Tibial nerve (tissue), 4 donors: ENCODE measurements around the gene ISCA1. TPM values are rescaled to one million over a fixed set of nuclear protein-coding genes. Genes with fewer than 3 reads are reported as not detected.

Experiments
- DNase-seq, 2 donors: peaks; one replicate each; pipeline ENCODE4 v3.0.0-alpha.2; 2019; ENCODE audit warnings: low spot score in 2 of 2
- H3K27ac ChIP-seq, 4 donors: fragments of 200-600 bp; sonication (generic) in 3 of 4; one replicate each; pipeline ENCODE4 v1.5.1; 2017 to 2019; ENCODE audit warnings: mild to moderate bottlenecking in 1 of 4
- H3K27me3 ChIP-seq, 2 donors: fragments of 200-600 bp; sonication (generic) in 1 of 2; one replicate each; pipeline versions ENCODE4 v1.5.1 to v1.6.0; 2017 to 2019
- H3K36me3 ChIP-seq, 3 donors: fragments of 200-600 bp; sonication (generic); one replicate each; pipeline ENCODE4 v1.5.1; 2018 to 2019
- H3K4me1 ChIP-seq, 4 donors: fragments of 200-600 bp; sonication (generic) in 3 of 4; one replicate each; pipeline ENCODE4 v1.5.1; 2017 to 2019
- H3K4me3 ChIP-seq, 4 donors: fragments of 200-600 bp; sonication (generic) in 3 of 4; one replicate each; pipeline ENCODE4 v1.5.1; 2017 to 2019; ENCODE audit warnings: mild to moderate bottlenecking in 1 of 4, moderate library complexity in 1 of 4
- H3K9me3 ChIP-seq, 4 donors: fragments of 200-600 bp; sonication (generic) in 3 of 4; one replicate each; pipeline ENCODE4 v1.5.1; 2017 to 2019
- CTCF ChIP-seq, 5 experiments: fragments of 200-600 bp in 3 of 5; fragments of 450-650 bp in 2 of 5; sonication (generic) in 3 of 5; IDR thresholded peaks; one replicate each; pipeline ENCODE4 v1.5.1; 2016 to 2019; ENCODE audit warnings: antibody characterized with exemption in 5 of 5, mild to moderate bottlenecking in 3 of 5, moderate library complexity in 2 of 5
- EP300 ChIP-seq, 2 donors: sonication (generic); formaldehyde crosslinking; IDR thresholded peaks; one replicate each; pipeline ENCODE4 v1.6.1; 2017; ENCODE audit warnings: antibody characterized with exemption in 2 of 2, mild to moderate bottlenecking in 1 of 2
- POLR2A ChIP-seq, 2 donors: fragments of 450-650 bp; IDR thresholded peaks; one replicate each; pipeline ENCODE4 v1.6.1; 2017; ENCODE audit warnings: antibody characterized with exemption in 2 of 2, mild to moderate bottlenecking in 2 of 2, moderate library complexity in 2 of 2
- WGBS, 2 donors: methylation state at CpG; one replicate each; pipeline ENCODE4 v1.1.5; 2018; 5-methylcytosine and 5-hydroxymethylcytosine counted together
- total RNA-seq, 4 donors: library from RNA; depleted of rRNA; stranded (reverse); fragments of >200 nt; gene quantifications; one replicate each; pipeline ENCODE4 v1.1.0, GENCODE V29; 2016

The ISCA1 gene
- total RNA-seq, 4 donors from 2014 or later: 21.2 to 40.2 (median 32.7) TPM

- peaks cover 0 to 29% (median 0%) of the 10 kb centered on the region in 3 donors for H3K36me3 ChIP-seq
- peaks cover 0 to 6% (median 0%) of the 10 kb centered on the region in 4 donors for H3K9me3 ChIP-seq
- no peak for DNase-seq
- H3K4me1 ChIP-seq: no peaks in the 10 kb centered on the region
- WGBS, 2 donors: 84 to 90% methylated on average over 3 of the region's 3 CpGs
- no peaks in the 10 kb centered on the region for H3K27me3 ChIP-seq
- TF ChIP-seq CTCF (IDR thresholded peaks at IDR 0.05) (no peak), POLR2A (IDR thresholded peaks at IDR 0.05) (no peak)
- no peak overlapping the region for H3K4me3 ChIP-seq
- H3K27ac ChIP-seq: no peak overlapping the region
Observed at GRCh38 chr9:86256653-86257052, 25.7 kb downstream of the ISCA1 start.

GRCh38 chr9:86253577-86253976 lies 28.8 kb downstream of the ISCA1 start:
- Histone ChIP-seq H3K27ac (no peak overlapping the region), H3K9me3 (peaks cover 0 to 6% (median 0%) of the 10 kb centered on the region in 4 donors)
- TF ChIP-seq POLR2A (IDR thresholded peaks at IDR 0.05): no peak
- TF ChIP-seq EP300 (IDR thresholded peaks at IDR 0.05): no peak
- no peak for TF ChIP-seq CTCF (IDR thresholded peaks at IDR 0.05)

GRCh38 chr9:86252870-86253269 lies 29.5 kb downstream of the ISCA1 start:
- no peak overlapping the region for H3K4me3 ChIP-seq
- no peaks in the 10 kb centered on the region for H3K27me3 ChIP-seq
- peaks cover 0 to 4% (median 0%) of the 10 kb centered on the region in 3 donors for H3K36me3 ChIP-seq
- H3K27ac ChIP-seq: no peak overlapping the region
- TF ChIP-seq EP300 (IDR thresholded peaks at IDR 0.05): no peak
- TF ChIP-seq CTCF (IDR thresholded peaks at IDR 0.05): no peak
- no peak for TF ChIP-seq POLR2A (IDR thresholded peaks at IDR 0.05)
- H3K4me1 ChIP-seq: no peaks in the 10 kb centered on the region
- no peak for DNase-seq
- peaks cover 0 to 6% (median 0%) of the 10 kb centered on the region in 4 donors for H3K9me3 ChIP-seq
- WGBS, 2 donors: 94 to 96% methylated on average over 1 of the region's 1 CpG

More at GRCh38 chr9:86253577-86253976, 28.8 kb downstream of the ISCA1 start:
- no peak overlapping the region for H3K4me3 ChIP-seq
- peaks cover 0 to 4% (median 0%) of the 10 kb centered on the region in 3 donors for H3K36me3 ChIP-seq
- 94 to 98% methylated on average over 3 of the region's 3 CpGs for whole genome bisulfite sequencing, 2 donors
- no peaks in the 10 kb centered on the region for H3K27me3 ChIP-seq
- no peak for DNase-seq
- no peaks in the 10 kb centered on the region for H3K4me1 ChIP-seq

- no peak overlapping the region for H3K4me3 ChIP-seq
- no peak overlapping the region for H3K27ac ChIP-seq
- TF ChIP-seq POLR2A (IDR thresholded peaks at IDR 0.05): no peak
- TF ChIP-seq EP300 (IDR thresholded peaks at IDR 0.05): no peak
- no peak for TF ChIP-seq CTCF (IDR thresholded peaks at IDR 0.05)
- peaks cover 0 to 4% (median 0%) of the 10 kb centered on the region in 3 donors for H3K36me3 ChIP-seq
- peaks cover 0 to 6% (median 0%) of the 10 kb centered on the region in 4 donors for H3K9me3 ChIP-seq
- H3K4me1 ChIP-seq: peaks cover 0 to 3% (median 0%) of the 10 kb centered on the region in 4 donors
- no peaks in the 10 kb centered on the region for H3K27me3 ChIP-seq
- no peak for DNase-seq
Observed at GRCh38 chr9:86250123-86250522, 32.2 kb downstream of the ISCA1 start.

GRCh38 chr9:86248746-86249145 lies 33.6 kb downstream of the ISCA1 start:
- Histone ChIP-seq H3K4me1 (peaks cover 0 to 3% (median 0%) of the 10 kb centered on the region in 4 donors), H3K27ac (no peak overlapping the region), H3K27me3 (no peaks in the 10 kb centered on the region), H3K4me3 (no peak overlapping the region), H3K9me3 (peaks cover 0 to 6% (median 0%) of the 10 kb centered on the region in 4 donors), H3K36me3 (no peaks in the 10 kb centered on the region)
- TF ChIP-seq EP300 (IDR thresholded peaks at IDR 0.05) (no peak), CTCF (IDR thresholded peaks at IDR 0.05) (no peak), POLR2A (IDR thresholded peaks at IDR 0.05) (no peak)
- 88 to 94% methylated on average over 4 of the region's 4 CpGs for whole genome bisulfite sequencing, 2 donors
- no peak for DNase-seq
